Psoas muscle (tissue), 8 donors: ENCODE data around the gene KRT12. TPM values are rescaled to one million over a fixed set of nuclear protein-coding genes. Genes with fewer than 3 reads are reported as not detected.
"Not testable (repeated sequence)": the region's sequence is repeated elsewhere in the genome, so short reads cannot be mapped to it uniquely, and the experiment has no call there.

Experiments
- ATAC-seq, 4 donors: fragments of 200-7000 bp; cut with Tn5 transposase; one replicate each; pipeline ENCODE4 v1.9.1; 2020; ENCODE audit warnings: moderate library complexity in 3 of 4, mild to moderate bottlenecking in 2 of 4
- DNase-seq, 2 donors: peaks; one replicate each; pipeline ENCODE4 v3.0.0-alpha.2; 2020
- H3K27ac ChIP-seq: fragments of 200-600 bp; one replicate; pipeline ENCODE4 v1.8.0; 2022
- H3K27me3 ChIP-seq, 3 donors: fragments of 200-600 bp in 1 of 3; one replicate each; pipeline versions ENCODE4 v1.6.1 to v1.8.0; 2013 to 2022; ENCODE audit warnings: low read length in 2 of 3, mild to moderate bottlenecking in 2 of 3, moderate library complexity in 1 of 3; ENCODE audit not compliant: insufficient read depth in 3 of 3
- H3K36me3 ChIP-seq, 2 donors: fragments of 200-600 bp in 1 of 2; one replicate each; pipeline versions ENCODE4 v1.6.1 to v1.8.0; 2013 to 2022; ENCODE audit warnings: low read depth in 1 of 2, mild to moderate bottlenecking in 1 of 2, moderate library complexity in 1 of 2; ENCODE audit not compliant: insufficient read depth in 1 of 2
- H3K4me1 ChIP-seq: fragments of 200-600 bp; one replicate; pipeline ENCODE4 v1.8.0; 2022
- H3K4me3 ChIP-seq: fragments of 200-600 bp; one replicate; pipeline ENCODE4 v1.8.0; 2022; ENCODE audit warnings: mild to moderate bottlenecking
- H3K9me3 ChIP-seq: fragments of 200-600 bp; one replicate; pipeline ENCODE4 v1.8.0; 2022
- CTCF ChIP-seq: fragments of 200-600 bp; IDR thresholded peaks from one replicate; pipeline ENCODE4 v1.8.0; 2022; ENCODE audit warnings: antibody characterized with exemption
- WGBS, 3 donors: extraction: QIAGEN DNeasy Blood & Tissue Kit; methylation state at CpG; one replicate each; pipeline versions ENCODE4 v1.1.6 to v1.1.7; 2013; 5-methylcytosine and 5-hydroxymethylcytosine counted together
- intact Hi-C, 2 donors: fragments of 100-400 bp; cut with DNase I; formaldehyde crosslinking; loops; one replicate each; pipeline versions ENCODE4 v1.11.0 to v1.14.2; 2022
- polyA plus RNA-seq, 3 donors: library from polyadenylated mRNA; stranded (reverse); fragments of 200-250 nt; gene quantifications; one replicate each; pipeline ENCODE4 v1.2.3, GENCODE V29; 2013
- total RNA-seq, 4 donors: library from RNA; stranded (reverse); fragmentation: NEBNext Ultra II Directional in 2 of 4; extraction: Animal tissue kit (Norgen Biotek cat#: 25700) in 2 of 4; gene quantifications; one replicate each; pipeline versions ENCODE4 v1.2.1 to v1.2.4, GENCODE V29; 2021 to 2023
- donor health status: healthy with polysubstance abuse.
- donor health status: DM: no; HTN: no; CAD: no; lungs with moderate emphysema.
- donor health status: Bipolar disorder and iron deficiency.
- donor health status: healthy.
- donor health status: DM: yes; HTN: yes; CAD: no.
- donor health status: DM: no; HTN: no; CAD: no.
- donor health status: DM: no; HTN: no; CAD: no.
- donor health status: DM: yes; HTN: yes; CAD: no.

The KRT12 gene
- total and polyA plus RNA-seq, 7 donors = not detected

- TF ChIP-seq CTCF = no peak
- Histone ChIP-seq H3K36me3 (no peaks in the 10 kb centered on the region), H3K9me3 (no peaks in the 10 kb centered on the region), H3K4me1 (no peaks in the 10 kb centered on the region), H3K27me3 (peaks cover 0 to 8% (median 0%) of the 10 kb centered on the region in 3 donors), H3K4me3 (no peak overlapping the region), H3K27ac (no peak overlapping the region)
- DNase-seq (no peak), ATAC-seq (no peak)
- 42 to 52% (median 49%) methylated on average over 39 of the region's 39 CpGs for WGBS, 3 donors
- intact Hi-C loops = no loop called here
These were observed 3.9 kb downstream of the KRT12 start for GRCh38 chr17:40862985-40863733.

- Histone ChIP-seq H3K4me3 (no peak overlapping the region), H3K9me3 (no peaks in the 10 kb centered on the region), H3K36me3 (no peaks in the 10 kb centered on the region), H3K27ac (no peak overlapping the region), H3K4me1 (no peaks in the 10 kb centered on the region), H3K27me3 (peaks cover 0 to 8% (median 0%) of the 10 kb centered on the region in 3 donors)
- intact Hi-C loops = loop anchor here in 1 of 2 donors (5.0 kb wide), 1 partner anchor 808 kb away; no protein-coding TSS in a partner anchor
- ATAC-seq = no peak
- TF ChIP-seq CTCF = no peak
- WGBS, 3 donors = 50 to 74% (median 71%) methylated on average over 2 of the region's 2 CpGs
- no peak for DNase-seq
These were observed 7.5 kb downstream of the KRT12 start for GRCh38 chr17:40859536-40859935.

DNA sequence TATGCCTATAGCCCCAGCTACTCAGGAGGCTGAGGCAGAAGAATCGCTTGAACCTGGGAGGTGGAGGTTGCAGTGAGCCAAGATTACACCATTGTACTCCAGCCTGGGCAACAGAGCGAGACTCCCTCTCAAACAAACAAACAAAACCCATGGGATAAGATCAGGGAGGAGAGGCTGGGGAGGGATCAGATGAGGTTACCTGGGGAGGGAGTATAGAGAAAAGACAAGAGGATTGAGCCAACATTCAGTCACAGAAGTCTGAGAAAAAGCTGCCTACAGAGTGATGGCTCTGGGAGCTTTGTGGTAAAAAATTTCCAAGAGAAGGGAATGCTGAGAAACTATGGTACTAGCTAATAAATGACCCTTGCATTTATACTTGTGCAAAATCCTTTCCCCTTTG lies 8.4 kb downstream of the KRT12 start:
- not testable (repeated sequence) for H3K9me3 ChIP-seq, DNase-seq, H3K27me3 ChIP-seq, H3K4me3 ChIP-seq, ATAC-seq, H3K4me1 ChIP-seq, H3K27ac ChIP-seq, H3K36me3 ChIP-seq
- intact Hi-C loops = loop anchor here in 1 of 2 donors (5.0 kb wide), 1 partner anchor 809 kb away; no protein-coding TSS in a partner anchor
- 84 to 96% (median 96%) methylated on average over 2 of the region's 2 CpGs for WGBS, 3 donors

DNA sequence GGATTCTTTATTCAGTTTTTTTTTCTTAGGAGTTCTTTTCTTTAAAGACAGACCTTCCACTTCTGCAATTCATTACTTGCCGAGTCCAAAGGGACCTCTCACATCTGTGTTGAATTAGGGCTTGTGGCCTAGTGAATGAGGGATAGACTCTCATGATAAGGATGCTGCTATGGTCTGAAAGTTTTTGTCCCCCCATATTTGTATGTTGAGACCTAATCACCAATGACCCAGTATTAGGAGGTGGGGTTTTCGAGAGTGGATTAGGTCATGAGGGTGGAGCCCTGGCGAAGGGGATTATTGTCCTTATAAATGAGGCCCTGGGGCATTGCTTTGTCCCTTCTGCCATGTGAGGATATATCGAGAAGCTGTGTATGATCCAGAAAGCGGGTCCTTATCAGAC lies 9.5 kb downstream of the KRT12 start:
- Histone ChIP-seq H3K27me3 (no peaks in the 10 kb centered on the region), H3K9me3 (no peaks in the 10 kb centered on the region), H3K4me3 (no peak overlapping the region), H3K36me3 (no peaks in the 10 kb centered on the region), H3K27ac (no peak overlapping the region), H3K4me1 (no peaks in the 10 kb centered on the region)
- intact Hi-C loops = loop anchor here in 1 of 2 donors (5.0 kb wide), 1 partner anchor 810 kb away; no protein-coding TSS in a partner anchor
- no peak for TF ChIP-seq CTCF
- WGBS, 3 donors = 62 to 73% (median 69%) methylated on average over 5 of the region's 5 CpGs
- ATAC-seq (no peak), DNase-seq (no peak)

- Histone ChIP-seq H3K4me1 (no peaks in the 10 kb centered on the region), H3K27me3 (no peaks in the 10 kb centered on the region), H3K27ac (no peak overlapping the region), H3K36me3 (no peaks in the 10 kb centered on the region), H3K4me3 (no peak overlapping the region), H3K9me3 (no peaks in the 10 kb centered on the region)
- ATAC-seq (peak in 3 of 4 donors; percentile 43 to 59 (median 58)), DNase-seq (no peak)
- WGBS, 3 donors = 55 to 84% (median 57%) methylated on average over 6 of the region's 6 CpGs
- no peak for TF ChIP-seq CTCF
- intact Hi-C loops = no loop called here
These were observed 12.7 kb downstream of the KRT12 start for GRCh38 chr17:40854175-40854814.
